GM12875 (cell line): ENCODE results near the gene GPR78.

Experiments
- H3K4me3 ChIP-seq: one replicate; pipeline ENCODE4 v1.5.1; 2011; ENCODE audit warnings: low read depth, low read length, control low read depth
- TF ChIP-seq, protein P1 (sequence below): IDR thresholded peaks from 2 replicates; pipeline ENCODE4 v1.5.1; 2011; ENCODE audit warnings: low read depth, mild to moderate bottlenecking, control low read depth, inconsistent platforms, low read length, moderate library complexity, borderline replicate concordance; ENCODE audit not compliant: insufficient read depth

GPR78 gene

GRCh38 chr4:8557151-8558076 lies 22.8 kb upstream of the GPR78 start:
- no peak overlapping the region for H3K4me3 ChIP-seq
- TF ChIP-seq, protein P1, sequence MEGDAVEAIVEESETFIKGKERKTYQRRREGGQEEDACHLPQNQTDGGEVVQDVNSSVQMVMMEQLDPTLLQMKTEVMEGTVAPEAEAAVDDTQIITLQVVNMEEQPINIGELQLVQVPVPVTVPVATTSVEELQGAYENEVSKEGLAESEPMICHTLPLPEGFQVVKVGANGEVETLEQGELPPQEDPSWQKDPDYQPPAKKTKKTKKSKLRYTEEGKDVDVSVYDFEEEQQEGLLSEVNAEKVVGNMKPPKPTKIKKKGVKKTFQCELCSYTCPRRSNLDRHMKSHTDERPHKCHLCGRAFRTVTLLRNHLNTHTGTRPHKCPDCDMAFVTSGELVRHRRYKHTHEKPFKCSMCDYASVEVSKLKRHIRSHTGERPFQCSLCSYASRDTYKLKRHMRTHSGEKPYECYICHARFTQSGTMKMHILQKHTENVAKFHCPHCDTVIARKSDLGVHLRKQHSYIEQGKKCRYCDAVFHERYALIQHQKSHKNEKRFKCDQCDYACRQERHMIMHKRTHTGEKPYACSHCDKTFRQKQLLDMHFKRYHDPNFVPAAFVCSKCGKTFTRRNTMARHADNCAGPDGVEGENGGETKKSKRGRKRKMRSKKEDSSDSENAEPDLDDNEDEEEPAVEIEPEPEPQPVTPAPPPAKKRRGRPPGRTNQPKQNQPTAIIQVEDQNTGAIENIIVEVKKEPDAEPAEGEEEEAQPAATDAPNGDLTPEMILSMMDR: no peak

GRCh38 chr4:8558080-8558960 lies 21.9 kb upstream of the GPR78 start:
- H3K4me3 ChIP-seq: no peak overlapping the region
- TF ChIP-seq, protein P1: no peak

GRCh38 chr4:8559011-8559410 lies 21.2 kb upstream of the GPR78 start:
- no peak overlapping the region for H3K4me3 ChIP-seq
- TF ChIP-seq, protein P1: no peak

GRCh38 chr4:8559524-8560264 lies 20.5 kb upstream of the GPR78 start:
- H3K4me3 ChIP-seq: no peak overlapping the region
- TF ChIP-seq, protein P1: no peak

DNA sequence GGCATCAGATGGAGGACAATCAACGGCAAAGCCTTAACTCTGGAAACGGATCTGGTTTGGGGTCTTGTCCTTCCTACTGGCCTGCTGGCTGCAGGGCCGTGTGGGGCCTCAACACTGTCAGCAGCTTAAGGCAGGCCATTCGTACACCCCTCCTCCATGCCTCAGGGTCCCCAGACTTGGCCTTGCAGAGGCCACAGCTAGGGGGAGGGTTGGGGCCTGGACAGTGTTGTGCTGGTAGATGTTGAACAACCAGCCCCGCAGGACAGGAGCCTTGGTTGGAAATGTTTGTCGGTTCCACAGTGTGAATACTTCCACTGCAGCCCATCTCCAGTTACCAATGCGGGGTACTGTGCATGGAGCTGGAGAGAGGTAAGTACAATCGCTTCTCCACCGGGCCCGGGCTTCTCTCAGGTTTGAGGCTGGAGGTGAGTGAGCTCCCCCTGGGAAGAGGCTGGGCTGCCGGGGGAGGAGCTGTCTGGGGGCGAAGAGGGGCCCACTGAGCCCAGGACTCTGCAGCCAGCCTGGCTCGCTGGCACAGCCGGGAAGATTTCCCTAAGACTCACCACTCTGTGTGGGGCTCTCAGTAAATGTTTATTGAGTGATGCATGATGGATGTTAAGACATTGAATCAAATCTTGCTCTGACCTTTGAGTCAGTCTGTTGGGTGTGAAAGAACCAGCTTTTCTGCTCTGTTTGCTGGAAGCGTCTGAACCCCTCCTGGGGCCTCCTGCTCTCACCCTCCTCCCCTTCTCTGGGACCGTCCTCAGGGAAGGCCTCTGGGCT lies 19.7 kb upstream of the GPR78 start:
- TF ChIP-seq, protein P1: no peak
- H3K4me3 ChIP-seq: no peak overlapping the region

GRCh38 chr4:8564595-8564994 lies 15.6 kb upstream of the GPR78 start:
- TF ChIP-seq, protein P1: no peak
- H3K4me3 ChIP-seq: no peak overlapping the region
